ENCODE data around the gene ATXN2. TPM values are rescaled to one million over a fixed set of nuclear protein-coding genes. Genes with fewer than 3 reads are reported as not detected.

ATXN2 gene
- total RNA-seq, 1 donor: 45.7 TPM

- no peak for TF ChIP-seq CTCF (IDR thresholded peaks at IDR 0.05; ENCODE audit: insufficient read depth, low read length)
- no peak for DNase-seq (ENCODE audit: low read depth)
- H3K4me3 ChIP-seq (ENCODE audit: low read depth, low read length): no peak overlapping the region
These were observed 180.6 kb downstream of the ATXN2 start for GRCh38 chr12:111418594-111418880.

GRCh38 chr12:111417784-111418593, 181.1 kb downstream of the ATXN2 start:
- no peak for TF ChIP-seq CTCF (IDR thresholded peaks at IDR 0.05; ENCODE audit: insufficient read depth, low read length)
- no peak for DNase-seq (ENCODE audit: low read depth)
- no peak overlapping the region for H3K4me3 ChIP-seq (ENCODE audit: low read depth, low read length)

GRCh38 chr12:111417290-111417689, 181.8 kb downstream of the ATXN2 start:
- no peak for DNase-seq (ENCODE audit: low read depth)
- H3K4me3 ChIP-seq (ENCODE audit: low read depth, low read length): no peak overlapping the region

GRCh38 chr12:111414711-111415252, 184.3 kb downstream of the ATXN2 start:
- no peak overlapping the region for H3K4me3 ChIP-seq (ENCODE audit: low read depth, low read length)
- no peak for DNase-seq (ENCODE audit: low read depth)
- no peak for TF ChIP-seq CTCF (IDR thresholded peaks at IDR 0.05; ENCODE audit: insufficient read depth, low read length)

More at GRCh38 chr12:111417290-111417689, 181.8 kb downstream of the ATXN2 start:
- no peak for TF ChIP-seq CTCF (IDR thresholded peaks at IDR 0.05; ENCODE audit: insufficient read depth, low read length)

- no peak overlapping the region for H3K4me3 ChIP-seq (ENCODE audit: low read depth, low read length)
- DNase-seq (ENCODE audit: low read depth): peak; percentile 57
- TF ChIP-seq CTCF (IDR thresholded peaks at IDR 0.05; ENCODE audit: insufficient read depth, low read length): no peak
These were observed 185.6 kb downstream of the ATXN2 start for GRCh38 chr12:111413442-111414086.

- peak; percentile 47 for DNase-seq (ENCODE audit: low read depth)
- no peak overlapping the region for H3K4me3 ChIP-seq (ENCODE audit: low read depth, low read length)
- TF ChIP-seq CTCF (IDR thresholded peaks at IDR 0.05; ENCODE audit: insufficient read depth, low read length): no peak
These were observed 186.2 kb downstream of the ATXN2 start for GRCh38 chr12:111412830-111413441.

Measured in fibroblast of the aortic adventitia (primary cell).